DMS79 (cell line): Measurements from ENCODE around the gene COL16A1.

Experiments used
- DNase-seq: peaks from one replicate; lab custom pipeline; 2025; lab: John Stamatoyannopoulos, UW

The COL16A1 gene

GRCh38 chr1:31706384-31707058, 2.7 kb upstream of the COL16A1 start:
- no peak for DNase-seq

GRCh38 chr1:31705080-31705866, 1.5 kb upstream of the COL16A1 start:
- DNase-seq: no peak

GRCh38 chr1:31704271-31705079, 658 bp upstream of the COL16A1 start:
- no peak for DNase-seq

GRCh38 chr1:31702836-31703404, 897 bp downstream of the COL16A1 start:
- no peak for DNase-seq

- DNase-seq: no peak
Observed at GRCh38 chr1:31701091-31701736, 2.6 kb downstream of the COL16A1 start.

GRCh38 chr1:31700468-31701090, 3.2 kb downstream of the COL16A1 start:
- DNase-seq: no peak

- DNase-seq: no peak
Observed at GRCh38 chr1:31699341-31699891, 4.4 kb downstream of the COL16A1 start.

GRCh38 chr1:31697369-31697984, 6.3 kb downstream of the COL16A1 start:
- no peak for DNase-seq

- DNase-seq: peak; percentile 16
Observed at GRCh38 chr1:31696242-31696641, 7.6 kb downstream of the COL16A1 start.

GRCh38 chr1:31695327-31695726, 8.5 kb downstream of the COL16A1 start:
- no peak for DNase-seq

GRCh38 chr1:31694964-31695313, 8.9 kb downstream of the COL16A1 start:
- no peak for DNase-seq

- DNase-seq: no peak
Observed at GRCh38 chr1:31694069-31694963, 9.5 kb downstream of the COL16A1 start.

- DNase-seq: no peak
Observed at GRCh38 chr1:31693231-31693630, 10.6 kb downstream of the COL16A1 start.

GRCh38 chr1:31691951-31692350, 11.9 kb downstream of the COL16A1 start:
- no peak for DNase-seq

GRCh38 chr1:31691446-31691845, 12.4 kb downstream of the COL16A1 start:
- DNase-seq: no peak

GRCh38 chr1:31690921-31691320, 12.9 kb downstream of the COL16A1 start:
- DNase-seq: no peak

GRCh38 chr1:31689854-31690253, 14.0 kb downstream of the COL16A1 start:
- DNase-seq: no peak

GRCh38 chr1:31689379-31689778, 14.4 kb downstream of the COL16A1 start:
- DNase-seq: no peak

- no peak for DNase-seq
Observed at GRCh38 chr1:31688233-31688918, 15.4 kb downstream of the COL16A1 start.
